ENCODE results near the gene LRRC8A.

LRRC8A gene

GRCh38 chr9:128902351-128903078, 20.6 kb downstream of the LRRC8A start:
- no peak for DNase-seq

- DNase-seq, result no peak
Measured at GRCh38 chr9:128903079-128903461, 21.1 kb downstream of the LRRC8A start.

GRCh38 chr9:128903871-128904620, 22.1 kb downstream of the LRRC8A start:
- no peak for DNase-seq

GRCh38 chr9:128905964-128906363, 24.0 kb downstream of the LRRC8A start:
- no peak for DNase-seq

- no peak for DNase-seq
Measured at GRCh38 chr9:128906741-128907140, 24.8 kb downstream of the LRRC8A start.

GRCh38 chr9:128908372-128908771, 26.4 kb downstream of the LRRC8A start:
- DNase-seq, result no peak

GRCh38 chr9:128909859-128910258, 27.9 kb downstream of the LRRC8A start:
- no peak for DNase-seq

GRCh38 chr9:128910906-128911305, 29.0 kb downstream of the LRRC8A start:
- no peak for DNase-seq

- DNase-seq, result no peak
Measured at GRCh38 chr9:128911529-128912035, 29.6 kb downstream of the LRRC8A start.

- no peak for DNase-seq
Measured at GRCh38 chr9:128912270-128912853, 30.4 kb downstream of the LRRC8A start.

- DNase-seq, result no peak
Measured at GRCh38 chr9:128913048-128913900, 31.3 kb downstream of the LRRC8A start.

- no peak for DNase-seq
Measured at GRCh38 chr9:128913995-128914772, 32.3 kb downstream of the LRRC8A start.

GRCh38 chr9:128916204-128916603, 34.3 kb downstream of the LRRC8A start:
- DNase-seq, result no peak

GRCh38 chr9:128916745-128917144, 34.8 kb downstream of the LRRC8A start:
- DNase-seq, result no peak

- DNase-seq, result no peak
Measured at GRCh38 chr9:128917151-128917849, 35.4 kb downstream of the LRRC8A start.

- no peak for DNase-seq
Measured at GRCh38 chr9:128918921-128919320, 37.0 kb downstream of the LRRC8A start.

GRCh38 chr9:128919402-128920089, 37.6 kb downstream of the LRRC8A start:
- DNase-seq, result no peak

GRCh38 chr9:128920381-128921058, 38.6 kb downstream of the LRRC8A start, which contains the start of gene PHYHD1:
TSS of gene PHYHD1 (plus strand) at chr9:128920982. CDS start at chr9:128922324, 1,342 bp downstream.
- no peak for DNase-seq

- DNase-seq, result no peak
Measured at GRCh38 chr9:128921881-128922763, 40.2 kb downstream of the LRRC8A start.
